ENCODE data around the gene ZFYVE26.
A peak's percentile ranks its signal among the peaks of the same experiment; 100 is the strongest.
"Not testable (repeated sequence)": the region's sequence is repeated elsewhere in the genome, so short reads cannot be mapped to it uniquely, and the experiment has no call there.

ZFYVE26 gene

GRCh38 chr14:67821121-67821520 lies 4.7 kb upstream of the ZFYVE26 start:
- H3K27ac Mint-ChIP-seq, result no peak overlapping the region
- H3K36me3 Mint-ChIP-seq, result peaks cover under 1% of the 10 kb centered on the region

GRCh38 chr14:67820428-67820971 lies 4.1 kb upstream of the ZFYVE26 start:
- peak overlapping the region; percentile 93 for H3K4me3 Mint-ChIP-seq
- no peaks in the 10 kb centered on the region for H3K9me3 Mint-ChIP-seq
- H3K27ac Mint-ChIP-seq, result peak overlapping the region; percentile 24
- peaks cover 35% of the 10 kb centered on the region for H3K4me1 Mint-ChIP-seq
- H3K27me3 Mint-ChIP-seq, result no peaks in the 10 kb centered on the region
- H3K36me3 Mint-ChIP-seq, result no peaks in the 10 kb centered on the region

More at GRCh38 chr14:67821121-67821520, 4.7 kb upstream of the ZFYVE26 start:
- no peaks in the 10 kb centered on the region for H3K27me3 Mint-ChIP-seq
- H3K4me1 Mint-ChIP-seq, result peaks cover 31% of the 10 kb centered on the region
- no peaks in the 10 kb centered on the region for H3K9me3 Mint-ChIP-seq
- peak overlapping the region; percentile 93 for H3K4me3 Mint-ChIP-seq

GRCh38 chr14:67819563-67820421 lies 3.4 kb upstream of the ZFYVE26 start, which contains the start of gene RAD51B:
Gene RAD51B (plus strand): TSS chr14:67819779.
- no peaks in the 10 kb centered on the region for H3K27me3 Mint-ChIP-seq
- peak within 1 kb of the TSS; percentile 91 for H3K27ac Mint-ChIP-seq
- H3K9me3 Mint-ChIP-seq, result no peaks in the 10 kb centered on the region
- H3K4me3 Mint-ChIP-seq, result peak within 1 kb of the TSS; percentile 93
- H3K4me1 Mint-ChIP-seq, result peaks cover 43% of the 10 kb centered on the region
- no peaks in the 10 kb centered on the region for H3K36me3 Mint-ChIP-seq

- Mint-ChIP-seq H3K4me3 (peak overlapping the region; percentile 93), H3K4me1 (peaks cover 53% of the 10 kb centered on the region), H3K27ac (peak overlapping the region; percentile 41)
- H3K9me3 Mint-ChIP-seq, H3K27me3 Mint-ChIP-seq, H3K36me3 Mint-ChIP-seq: not testable (repeated sequence)
These were observed 2.1 kb upstream of the ZFYVE26 start for GRCh38 chr14:67818476-67818875.

GRCh38 chr14:67817750-67818438 lies 1.5 kb upstream of the ZFYVE26 start:
- peak overlapping the region; percentile 93 for H3K4me3 Mint-ChIP-seq
- H3K27ac Mint-ChIP-seq, result peak overlapping the region; percentile 68
- H3K27me3 Mint-ChIP-seq, result no peaks in the 10 kb centered on the region
- no peaks in the 10 kb centered on the region for H3K9me3 Mint-ChIP-seq
- H3K4me1 Mint-ChIP-seq, result peaks cover 55% of the 10 kb centered on the region
- no peaks in the 10 kb centered on the region for H3K36me3 Mint-ChIP-seq

- Mint-ChIP-seq H3K4me1 (peaks cover 62% of the 10 kb centered on the region), H3K9me3 (no peaks in the 10 kb centered on the region), H3K27ac (peak overlapping the region; percentile 65), H3K27me3 (no peaks in the 10 kb centered on the region), H3K36me3 (peaks cover 3% of the 10 kb centered on the region), H3K4me3 (peak overlapping the region; percentile 97)
These were observed 691 bp downstream of the ZFYVE26 start for GRCh38 chr14:67815573-67816225.

- H3K9me3 Mint-ChIP-seq, result no peaks in the 10 kb centered on the region
- peaks cover 56% of the 10 kb centered on the region for H3K4me1 Mint-ChIP-seq
- no peaks in the 10 kb centered on the region for H3K27me3 Mint-ChIP-seq
- H3K36me3 Mint-ChIP-seq, result peaks cover 4% of the 10 kb centered on the region
- peak overlapping the region; percentile 41 for H3K27ac Mint-ChIP-seq
- peak overlapping the region; percentile 97 for H3K4me3 Mint-ChIP-seq
These were observed 1.6 kb downstream of the ZFYVE26 start for GRCh38 chr14:67814821-67815220.

- Mint-ChIP-seq H3K36me3 (peaks cover 15% of the 10 kb centered on the region), H3K4me3 (no peak overlapping the region), H3K9me3 (no peaks in the 10 kb centered on the region), H3K27ac (no peak overlapping the region), H3K4me1 (peaks cover 2% of the 10 kb centered on the region), H3K27me3 (no peaks in the 10 kb centered on the region)
These were observed 10.1 kb downstream of the ZFYVE26 start for GRCh38 chr14:67806246-67806645.

GRCh38 chr14:67800743-67801142 lies 15.6 kb downstream of the ZFYVE26 start:
- Mint-ChIP-seq H3K9me3 (no peaks in the 10 kb centered on the region), H3K36me3 (peaks cover 11% of the 10 kb centered on the region), H3K4me1 (no peaks in the 10 kb centered on the region), H3K4me3 (no peak overlapping the region), H3K27ac (no peak overlapping the region), H3K27me3 (no peaks in the 10 kb centered on the region)

- Mint-ChIP-seq H3K36me3 (peaks cover 12% of the 10 kb centered on the region), H3K4me3 (no peak overlapping the region), H3K9me3 (no peaks in the 10 kb centered on the region), H3K27ac (no peak overlapping the region), H3K4me1 (no peaks in the 10 kb centered on the region), H3K27me3 (no peaks in the 10 kb centered on the region)
These were observed 17.7 kb downstream of the ZFYVE26 start for GRCh38 chr14:67798731-67799130.

- no peaks in the 10 kb centered on the region for H3K27me3 Mint-ChIP-seq
- H3K9me3 Mint-ChIP-seq, result no peaks in the 10 kb centered on the region
- H3K36me3 Mint-ChIP-seq, result peaks cover 24% of the 10 kb centered on the region
- no peak overlapping the region for H3K4me3 Mint-ChIP-seq
- no peak overlapping the region for H3K27ac Mint-ChIP-seq
- H3K4me1 Mint-ChIP-seq, result no peaks in the 10 kb centered on the region
These were observed 28.7 kb downstream of the ZFYVE26 start for GRCh38 chr14:67787673-67788072.

- no peaks in the 10 kb centered on the region for H3K9me3 Mint-ChIP-seq
- no peaks in the 10 kb centered on the region for H3K4me1 Mint-ChIP-seq
- H3K27me3 Mint-ChIP-seq, result no peaks in the 10 kb centered on the region
- no peak overlapping the region for H3K4me3 Mint-ChIP-seq
- no peak overlapping the region for H3K27ac Mint-ChIP-seq
- H3K36me3 Mint-ChIP-seq, result peaks cover 26% of the 10 kb centered on the region
These were observed 30.9 kb downstream of the ZFYVE26 start for GRCh38 chr14:67785270-67786109.

GRCh38 chr14:67784244-67784823 lies 32.1 kb downstream of the ZFYVE26 start:
- Mint-ChIP-seq H3K36me3 (peaks cover 23% of the 10 kb centered on the region), H3K27me3 (no peaks in the 10 kb centered on the region), H3K27ac (peak overlapping the region; percentile 32), H3K4me3 (no peak overlapping the region), H3K4me1 (no peaks in the 10 kb centered on the region), H3K9me3 (no peaks in the 10 kb centered on the region)

- H3K9me3 Mint-ChIP-seq, result no peaks in the 10 kb centered on the region
- H3K27me3 Mint-ChIP-seq, result no peaks in the 10 kb centered on the region
- H3K4me3 Mint-ChIP-seq, result no peak overlapping the region
- H3K36me3 Mint-ChIP-seq, result peaks cover 29% of the 10 kb centered on the region
- H3K27ac Mint-ChIP-seq, result no peak overlapping the region
- H3K4me1 Mint-ChIP-seq, result no peaks in the 10 kb centered on the region
These were observed 34.3 kb downstream of the ZFYVE26 start for GRCh38 chr14:67782090-67782489.
